Upper lobe of left lung (tissue), 6 donors: ENCODE data around the gene AHRR. TPM values are rescaled to one million over a fixed set of nuclear protein-coding genes. Genes with fewer than 3 reads are reported as not detected.
"Not testable (repeated sequence)": the region's sequence is repeated elsewhere in the genome, so short reads cannot be mapped to it uniquely, and the experiment has no call there.

Experiments
- ATAC-seq, 2 donors: fragments of 200-7000 bp; cut with Tn5 transposase; one replicate each; pipeline ENCODE4 v1.9.1; 2022; ENCODE audit warnings: mild to moderate bottlenecking in 2 of 2, moderate library complexity in 2 of 2; ENCODE audit not compliant: low FRiP score in 2 of 2
- DNase-seq, 2 donors: peaks; one replicate each; pipeline ENCODE4 v3.0.0-alpha.2; 2019 to 2020
- H3K27ac ChIP-seq, 4 donors: fragments of 200-600 bp; sonication (generic); one replicate each; pipeline ENCODE4 v1.5.1; 2016 to 2019
- H3K27me3 ChIP-seq, 4 donors: fragments of 200-600 bp; sonication (generic); one replicate each; pipeline ENCODE4 v1.5.1; 2017 to 2019
- H3K36me3 ChIP-seq, 4 donors: fragments of 200-600 bp; sonication (generic); one replicate each; pipeline ENCODE4 v1.5.1; 2016 to 2019
- H3K4me1 ChIP-seq, 4 donors: fragments of 200-600 bp; sonication (generic); one replicate each; pipeline ENCODE4 v1.5.1; 2018 to 2019
- H3K4me3 ChIP-seq, 4 donors: fragments of 200-600 bp; sonication (generic); one replicate each; pipeline ENCODE4 v1.5.1; 2017 to 2019; ENCODE audit warnings: mild to moderate bottlenecking in 2 of 4, moderate library complexity in 1 of 4
- H3K9me3 ChIP-seq, 4 donors: fragments of 200-600 bp; sonication (generic); one replicate each; pipeline ENCODE4 v1.5.1; 2018 to 2019
- CTCF ChIP-seq, 6 experiments: fragments of 450-650 bp in 4 of 6; fragments of 200-600 bp in 2 of 6; sonication (generic) in 2 of 6; IDR thresholded peaks; one replicate each; pipeline ENCODE4 v1.5.1; 2016 to 2019; ENCODE audit warnings: antibody characterized with exemption in 6 of 6
- EP300 ChIP-seq, 4 donors: sonication (generic); formaldehyde crosslinking; IDR thresholded peaks; one replicate each; pipeline ENCODE4 v1.5.1; 2017; ENCODE audit warnings: antibody characterized with exemption in 4 of 4, control low read depth in 2 of 4
- POLR2A ChIP-seq, 4 donors: fragments of 450-650 bp; IDR thresholded peaks; one replicate each; pipeline ENCODE4 v1.5.1; 2016 to 2017; ENCODE audit warnings: antibody characterized with exemption in 4 of 4, mild to moderate bottlenecking in 2 of 4
- POLR2AphosphoS5 ChIP-seq, 2 donors: sonication (generic); formaldehyde crosslinking; IDR thresholded peaks; one replicate each; pipeline ENCODE4 v1.5.1; 2017; ENCODE audit warnings: antibody characterized with exemption in 2 of 2
- WGBS, 2 donors: methylation state at CpG; one replicate each; pipeline ENCODE4 v1.1.5; 2017 to 2018; 5-methylcytosine and 5-hydroxymethylcytosine counted together
- total RNA-seq, 6 donors: library from RNA; depleted of rRNA in 4 of 6; stranded (reverse); fragments of >200 nt in 4 of 6; gene quantifications; one replicate each; pipeline versions ENCODE4 v1.1.0 to v1.2.1, GENCODE V29; 2016 to 2021
- donor health status: DM: no; HTN: no; CAD: no; lungs with moderate emphysema.
- donor health status: DM: no; HTN: yes; CAD: no; lungs with severe emphysema.

The AHRR gene
- total RNA-seq, 6 donors from 2014 or later = 1.3 to 8.6 (median 4.4) TPM

- ATAC-seq (no peak), DNase-seq (no peak)
- Histone ChIP-seq H3K9me3 (no peaks in the 10 kb centered on the region), H3K27ac (no peak overlapping the region), H3K27me3 (no peaks in the 10 kb centered on the region), H3K36me3 (peaks cover 0 to 29% (median 14%) of the 10 kb centered on the region in 4 donors), H3K4me3 (no peak overlapping the region), H3K4me1 (no peaks in the 10 kb centered on the region)
- TF ChIP-seq CTCF (IDR thresholded peaks at IDR 0.05) (no peak), POLR2AphosphoS5 (IDR thresholded peaks at IDR 0.05) (no peak), EP300 (IDR thresholded peaks at IDR 0.05) (no peak), POLR2A (IDR thresholded peaks at IDR 0.05) (no peak)
- 91 to 96% methylated on average over 5 to 14 of the region's 14 CpGs for WGBS, 2 donors
Observed at GRCh38 chr5:285991-286557, 35.4 kb upstream of the AHRR start.

GRCh38 chr5:290200-290599 is 31.3 kb upstream of the AHRR start:
- 92% methylated on average over 13 of the region's 13 CpGs for WGBS, 2 donors
- H3K27me3 ChIP-seq, ATAC-seq, H3K4me3 ChIP-seq, H3K27ac ChIP-seq, H3K9me3 ChIP-seq, H3K4me1 ChIP-seq, DNase-seq: not testable (repeated sequence)
- peaks cover 0 to 26% (median 13%) of the 10 kb centered on the region in 4 donors for H3K36me3 ChIP-seq

- DNase-seq, H3K27ac ChIP-seq, H3K4me3 ChIP-seq, ATAC-seq, H3K4me1 ChIP-seq, H3K27me3 ChIP-seq, H3K9me3 ChIP-seq: not testable (repeated sequence)
- H3K36me3 ChIP-seq = peaks cover 0 to 14% (median 8%) of the 10 kb centered on the region in 4 donors
- 97% methylated on average over 10 of the region's 10 CpGs for WGBS, 2 donors
Observed at GRCh38 chr5:291345-291744, 30.2 kb upstream of the AHRR start.

- not testable (repeated sequence) for DNase-seq, H3K4me1 ChIP-seq, H3K27me3 ChIP-seq, H3K27ac ChIP-seq, H3K9me3 ChIP-seq, H3K4me3 ChIP-seq, ATAC-seq, H3K36me3 ChIP-seq
- WGBS, 2 donors = 96 to 97% methylated on average over 16 to 17 of the region's 17 CpGs
Observed at GRCh38 chr5:294788-295187, 26.7 kb upstream of the AHRR start.

GRCh38 chr5:296207-296606 is 25.3 kb upstream of the AHRR start:
- H3K9me3 ChIP-seq, H3K4me3 ChIP-seq, DNase-seq, ATAC-seq, H3K27me3 ChIP-seq, H3K4me1 ChIP-seq, H3K36me3 ChIP-seq, H3K27ac ChIP-seq: not testable (repeated sequence)
- 80 to 89% methylated on average over 10 of the region's 10 CpGs for WGBS, 2 donors

GRCh38 chr5:296954-297353 is 24.6 kb upstream of the AHRR start:
- 64 to 82% methylated on average over 11 to 13 of the region's 16 CpGs for WGBS, 2 donors
- not testable (repeated sequence) for DNase-seq
- ATAC-seq = peak; percentile 29 to 53

GRCh38 chr5:297448-297847 is 24.1 kb upstream of the AHRR start:
- not testable (repeated sequence) for H3K36me3 ChIP-seq, H3K27me3 ChIP-seq, DNase-seq, ATAC-seq, H3K4me1 ChIP-seq, H3K27ac ChIP-seq, H3K4me3 ChIP-seq, H3K9me3 ChIP-seq
- WGBS, 2 donors = 76 to 81% methylated on average over 6 of the region's 6 CpGs

More at GRCh38 chr5:296954-297353, 24.6 kb upstream of the AHRR start:
- H3K9me3 ChIP-seq, H3K27me3 ChIP-seq, H3K4me1 ChIP-seq, H3K36me3 ChIP-seq, H3K27ac ChIP-seq, H3K4me3 ChIP-seq: not testable (repeated sequence)

- not testable (repeated sequence) for H3K9me3 ChIP-seq, DNase-seq, H3K36me3 ChIP-seq, H3K4me3 ChIP-seq, H3K4me1 ChIP-seq, H3K27ac ChIP-seq, H3K27me3 ChIP-seq, ATAC-seq
- WGBS, 2 donors = 87 to 89% methylated on average over 13 to 14 of the region's 14 CpGs
Observed at GRCh38 chr5:297991-298736, 23.4 kb upstream of the AHRR start.
